ENCODE data around the gene ZNF77. TPM values are rescaled to one million over a fixed set of nuclear protein-coding genes. Genes with fewer than 3 reads are reported as not detected.

Gene ZNF77
- total and polyA plus RNA-seq, 3 donors from 2014 or later = 4.8 to 10.7 (median 5.6) TPM

DNA sequence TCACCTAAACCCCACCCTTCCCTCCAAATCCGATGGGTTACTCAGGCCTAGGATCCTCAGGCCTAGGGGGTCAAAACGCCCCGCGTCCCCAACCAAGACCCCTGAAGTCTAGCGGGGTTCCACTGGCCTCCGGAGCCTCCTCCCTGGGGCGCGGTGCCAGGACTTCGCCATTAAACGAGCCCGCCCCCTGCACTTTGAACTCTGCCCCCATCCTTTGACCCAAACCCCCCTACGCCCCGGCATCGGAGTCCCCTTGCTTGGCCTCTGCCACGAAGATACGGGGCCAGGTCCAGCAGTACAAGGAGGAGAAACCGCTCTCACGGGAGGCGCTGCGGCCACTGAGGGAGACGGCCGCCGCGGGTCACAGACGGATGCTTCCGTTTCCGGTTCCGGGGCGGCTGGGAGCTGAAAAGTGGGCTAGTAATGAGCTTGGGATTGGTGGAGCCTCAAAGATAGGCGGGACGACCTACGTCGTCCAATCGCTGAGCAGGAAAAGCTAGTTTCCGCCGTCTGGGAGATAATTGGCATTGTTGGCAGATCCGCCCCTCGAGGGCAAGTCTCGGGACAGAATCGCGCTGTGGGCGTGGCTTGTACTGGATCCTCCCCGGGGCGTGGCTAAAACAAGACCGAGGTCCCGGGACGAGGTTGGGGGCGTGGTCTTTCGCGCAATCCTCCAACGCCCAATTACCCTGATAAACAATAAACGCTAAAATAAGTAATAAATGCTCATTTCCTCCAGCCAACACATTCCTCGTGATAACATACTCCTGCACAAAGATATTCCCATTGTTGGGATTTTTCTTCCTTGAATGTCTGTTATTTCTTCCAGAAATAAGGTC, 5.7 kb upstream of the ZNF77 start:
- intact Hi-C loops (cut with DNase I; ENCODE audit: low total_unique reads) = no loop called here
- no peaks in the 10 kb centered on the region for H3K27me3 ChIP-seq

GRCh38 chr19:2949939-2950285, 5.1 kb upstream of the ZNF77 start:
- 1% methylated on average over 11 of the region's 11 CpGs for WGBS, 2 donors
- intact Hi-C loops (cut with DNase I; ENCODE audit: low total_unique reads) = no loop called here
- TF ChIP-seq POLR2A (IDR thresholded peaks at IDR 0.05) (no peak), CTCF (IDR thresholded peaks at IDR 0.05) (no peak)

More for the DNA sequence above, 5.7 kb upstream of the ZNF77 start:
- Histone ChIP-seq H3K27ac (peak overlapping the region; percentile 97 to 98), H3K4me3 (peak overlapping the region; percentile 77 to 84), H3K36me3 (ENCODE audit: low read depth, missing control alignments) (no peaks in the 10 kb centered on the region), H3K9me3 (no peaks in the 10 kb centered on the region), H3K4me1 (peaks cover 7% of the 10 kb centered on the region)
- DNase-seq = peak; percentile 100
- WGBS, 2 donors = 0% methylated on average over 39 to 44 of the region's 53 CpGs
- TF ChIP-seq CTCF (IDR thresholded peaks at IDR 0.05) = no peak
- TF ChIP-seq POLR2A (IDR thresholded peaks at IDR 0.05) = no peak

DNA sequence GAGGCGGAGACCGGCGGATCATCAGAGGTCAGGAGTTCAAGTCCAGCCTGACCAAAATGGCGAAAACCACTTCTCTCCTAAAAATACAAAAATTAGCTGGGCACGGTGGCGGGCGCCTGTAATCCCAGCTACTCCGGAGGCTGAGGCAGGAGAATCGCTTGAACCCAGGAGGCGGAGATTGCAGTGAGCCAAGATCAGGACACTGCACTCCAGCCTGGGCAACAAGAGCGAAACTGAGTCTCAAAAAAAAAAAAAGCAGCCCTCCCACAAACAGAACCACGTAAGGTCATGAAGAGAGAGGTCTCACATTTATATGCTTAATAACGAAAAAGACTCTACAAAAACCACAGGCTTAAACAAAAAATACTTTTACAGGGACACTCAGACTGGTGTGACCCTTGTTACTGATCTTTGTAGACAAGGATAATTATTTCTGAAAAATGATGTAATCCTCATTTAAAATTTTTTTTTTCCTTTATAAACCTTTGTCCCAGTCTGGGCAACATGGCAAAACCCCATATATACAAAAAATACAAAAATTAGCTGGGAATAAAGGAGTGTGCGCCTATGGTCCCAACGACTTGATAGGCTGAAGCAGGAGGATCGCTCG, 909 bp upstream of the ZNF77 start:
- intact Hi-C loops (cut with DNase I; ENCODE audit: low total_unique reads) = no loop called here
- 21 to 33% methylated on average over 17 of the region's 17 CpGs for WGBS, 2 donors
- no peaks in the 10 kb centered on the region for H3K9me3 ChIP-seq
- H3K27ac ChIP-seq = peak overlapping the region; percentile 92 to 98
- H3K27me3 ChIP-seq = no peaks in the 10 kb centered on the region
- no peak for TF ChIP-seq CTCF (IDR thresholded peaks at IDR 0.05)
- no peak for TF ChIP-seq POLR2A (IDR thresholded peaks at IDR 0.05)
- peak overlapping the region; percentile 90 to 97 for H3K4me3 ChIP-seq
- no peak for DNase-seq
- H3K36me3 ChIP-seq (ENCODE audit: low read depth, missing control alignments) = no peaks in the 10 kb centered on the region
- H3K4me1 ChIP-seq = peaks cover 11% of the 10 kb centered on the region

More at GRCh38 chr19:2949939-2950285, 5.1 kb upstream of the ZNF77 start:
- Histone ChIP-seq H3K27me3 (no peaks in the 10 kb centered on the region), H3K27ac (peak overlapping the region; percentile 97 to 98), H3K4me1 (peaks cover 8% of the 10 kb centered on the region), H3K9me3 (no peaks in the 10 kb centered on the region), H3K36me3 (ENCODE audit: low read depth, missing control alignments) (no peaks in the 10 kb centered on the region), H3K4me3 (peak overlapping the region; percentile 77 to 84)
- DNase-seq = no peak

GRCh38 chr19:2944403-2944774, 382 bp downstream of the ZNF77 start:
- Histone ChIP-seq H3K4me1 (peaks cover 11% of the 10 kb centered on the region), H3K4me3 (peak overlapping the region; percentile 90 to 97), H3K27ac (peak overlapping the region; percentile 92 to 98), H3K9me3 (no peaks in the 10 kb centered on the region), H3K36me3 (ENCODE audit: low read depth, missing control alignments) (no peaks in the 10 kb centered on the region), H3K27me3 (no peaks in the 10 kb centered on the region)
- DNase-seq = no peak
- WGBS, 2 donors = 3% methylated on average over 23 of the region's 23 CpGs
- intact Hi-C loops (cut with DNase I; ENCODE audit: low total_unique reads) = no loop called here
- no peak for TF ChIP-seq POLR2A (IDR thresholded peaks at IDR 0.05)
- no peak for TF ChIP-seq CTCF (IDR thresholded peaks at IDR 0.05)
